Cerebellar cortex (tissue), 1 donor: ENCODE measurements around the gene CCDC80.
A peak's percentile ranks its signal among the peaks of the same experiment; 100 is the strongest.
"Not testable (repeated sequence)": the region's sequence is repeated elsewhere in the genome, so short reads cannot be mapped to it uniquely, and the experiment has no call there.

ENCODE experiments used
- DNase-seq: peaks from one replicate; pipeline ENCODE4 v3.0.0-alpha.2; 2015; ENCODE audit warnings: low spot score

CCDC80 gene

GRCh38 chr3:112640930-112641801 lies at the start of gene CCDC80:
TSS of gene CCDC80 (minus strand) at chr3:112641143. CDS start at chr3:112639905, 1,238 bp downstream.
- peak; percentile 61 for DNase-seq

GRCh38 chr3:112689989-112690388 lies 49.0 kb upstream of the CCDC80 start:
- DNase-seq, result no peak

GRCh38 chr3:112689385-112689784 lies 48.4 kb upstream of the CCDC80 start:
- no peak for DNase-seq

- DNase-seq, result no peak
Measured at GRCh38 chr3:112688819-112689218, 47.9 kb upstream of the CCDC80 start.

- DNase-seq, result no peak
Measured at GRCh38 chr3:112688085-112688769, 47.3 kb upstream of the CCDC80 start.

- no peak for DNase-seq
Measured at GRCh38 chr3:112687616-112688015, 46.7 kb upstream of the CCDC80 start.

- DNase-seq, result no peak
Measured at GRCh38 chr3:112687211-112687610, 46.3 kb upstream of the CCDC80 start.

- no peak for DNase-seq
Measured at GRCh38 chr3:112685956-112686799, 45.2 kb upstream of the CCDC80 start.

- DNase-seq, result no peak
Measured at GRCh38 chr3:112685420-112685819, 44.5 kb upstream of the CCDC80 start.

GRCh38 chr3:112682361-112682760 lies 41.4 kb upstream of the CCDC80 start:
- no peak for DNase-seq

GRCh38 chr3:112681822-112682325 lies 40.9 kb upstream of the CCDC80 start:
- no peak for DNase-seq

- no peak for DNase-seq
Measured at GRCh38 chr3:112676659-112677234, 35.8 kb upstream of the CCDC80 start.

GRCh38 chr3:112675943-112676535 lies 35.1 kb upstream of the CCDC80 start:
- no peak for DNase-seq

GRCh38 chr3:112675349-112675748 lies 34.4 kb upstream of the CCDC80 start:
- no peak for DNase-seq

- DNase-seq, result no peak
Measured at GRCh38 chr3:112672716-112673541, 32.0 kb upstream of the CCDC80 start.

- DNase-seq, result no peak
Measured at GRCh38 chr3:112671930-112672715, 31.2 kb upstream of the CCDC80 start.

- no peak for DNase-seq
Measured at GRCh38 chr3:112670824-112671223, 29.9 kb upstream of the CCDC80 start.

- no peak for DNase-seq
Measured at GRCh38 chr3:112667599-112667998, 26.7 kb upstream of the CCDC80 start.

GRCh38 chr3:112665009-112665408 lies 24.1 kb upstream of the CCDC80 start:
- DNase-seq, result not testable (repeated sequence)

- DNase-seq, result no peak
Measured at GRCh38 chr3:112656043-112656442, 15.1 kb upstream of the CCDC80 start.
